ENCODE measurements around the gene PAQR8.
A peak's percentile ranks its signal among the peaks of the same experiment; 100 is the strongest.
"Not testable (repeated sequence)": the region's sequence is repeated elsewhere in the genome, so short reads cannot be mapped to it uniquely, and the experiment has no call there.

The PAQR8 gene

DNA sequence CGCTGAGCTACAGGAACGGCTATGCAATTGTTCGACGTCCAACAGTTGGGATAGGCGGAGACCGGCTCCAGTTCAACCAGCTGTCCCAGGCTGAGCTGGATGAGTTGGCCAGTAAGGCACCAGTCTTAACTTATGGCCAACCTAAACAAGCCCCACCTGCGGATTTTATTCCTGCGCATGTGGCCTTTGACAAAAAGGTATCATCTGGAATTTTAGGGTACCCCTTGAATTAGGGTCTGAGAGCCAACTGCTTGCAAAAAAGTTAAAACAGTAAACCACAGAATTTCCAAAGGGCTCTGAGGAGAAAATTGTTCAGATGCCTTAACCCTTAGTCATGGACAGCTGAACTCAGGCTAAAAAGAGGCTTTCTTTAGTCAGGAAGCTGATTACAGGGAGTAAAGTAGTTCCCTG is 62.0 kb downstream of the PAQR8 start:
- Mint-ChIP-seq H3K27ac (no peak overlapping the region), H3K4me3 (no peak overlapping the region), H3K36me3 (no peaks in the 10 kb centered on the region), H3K9me3 (no peaks in the 10 kb centered on the region), H3K4me1 (no peaks in the 10 kb centered on the region)
- DNase-seq (ENCODE audit: low spot score in 2 of 2) (no peak), ATAC-seq (no peak)

DNA sequence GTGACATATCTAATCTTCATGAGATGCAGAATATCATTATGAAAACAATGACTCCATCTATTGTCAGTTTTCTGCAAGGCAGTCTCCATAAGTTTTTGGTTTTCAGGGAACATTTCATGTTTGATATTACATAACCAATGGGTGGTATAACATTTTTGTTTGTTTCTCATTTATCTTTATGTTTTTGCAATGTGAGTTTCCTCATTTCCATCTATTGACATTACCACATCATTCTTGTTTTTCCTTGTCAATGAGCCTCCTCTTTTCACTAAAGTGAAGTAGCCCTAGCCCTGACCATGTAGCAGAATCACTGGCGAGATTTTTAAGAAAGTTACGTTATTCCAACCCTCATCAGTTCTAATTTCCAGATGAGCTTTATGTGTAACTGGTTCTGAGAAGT is 62.6 kb downstream of the PAQR8 start:
- H3K36me3 Mint-ChIP-seq, result no peaks in the 10 kb centered on the region
- H3K9me3 Mint-ChIP-seq, result no peaks in the 10 kb centered on the region
- ATAC-seq (no peak), DNase-seq (ENCODE audit: low spot score in 2 of 2) (no peak)
- no peak overlapping the region for H3K27ac Mint-ChIP-seq
- H3K4me1 Mint-ChIP-seq, result no peaks in the 10 kb centered on the region
- no peak overlapping the region for H3K4me3 Mint-ChIP-seq

DNA sequence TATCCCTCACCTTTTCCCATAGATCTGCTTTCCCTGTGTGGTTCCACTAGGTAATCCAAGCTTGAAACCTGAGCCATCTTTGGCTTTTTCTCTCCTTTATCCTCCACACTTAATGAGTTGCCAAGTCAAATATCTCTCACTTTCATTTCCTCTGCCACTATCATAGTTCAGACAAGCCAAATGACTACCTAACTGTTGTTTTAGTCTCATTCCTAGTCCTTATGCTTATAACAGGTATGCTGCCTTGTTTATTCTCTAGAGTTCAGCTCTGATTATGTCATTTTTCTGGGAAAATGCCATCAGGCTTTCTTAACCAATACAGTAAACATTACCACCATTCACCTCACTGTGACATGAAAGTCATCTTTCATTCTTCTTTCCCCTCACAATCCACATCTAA is 64.7 kb downstream of the PAQR8 start:
- no peak for DNase-seq (ENCODE audit: low spot score in 2 of 2)
- Mint-ChIP-seq H3K27ac (no peak overlapping the region), H3K36me3 (no peaks in the 10 kb centered on the region), H3K9me3 (no peaks in the 10 kb centered on the region), H3K4me1 (no peaks in the 10 kb centered on the region), H3K4me3 (no peak overlapping the region)
- no peak for ATAC-seq

DNA sequence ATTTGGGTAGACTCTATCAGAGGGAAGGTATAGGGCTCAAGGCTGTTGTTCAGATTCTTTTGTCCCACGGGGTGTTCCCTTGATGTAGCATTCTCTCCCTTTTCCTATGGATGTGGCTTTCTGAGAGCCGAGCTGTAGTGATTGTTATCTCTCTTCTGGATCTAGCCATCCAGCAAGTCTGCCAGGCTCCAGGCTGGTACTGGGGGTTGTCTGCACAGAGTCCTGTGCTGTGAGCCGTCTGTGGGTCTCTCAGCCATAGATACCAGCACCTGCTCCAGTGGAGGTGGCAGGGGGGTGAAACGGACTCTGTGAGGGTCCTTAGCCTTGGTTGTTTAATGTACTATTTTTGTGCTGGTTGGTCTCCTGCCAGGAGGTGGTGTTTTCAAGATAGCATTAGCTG is 71.3 kb downstream of the PAQR8 start:
- peak overlapping the region; percentile 3 for H3K27ac Mint-ChIP-seq
- DNase-seq (ENCODE audit: low spot score in 2 of 2); H3K36me3 Mint-ChIP-seq; ATAC-seq; H3K4me3 Mint-ChIP-seq; H3K4me1 Mint-ChIP-seq; H3K9me3 Mint-ChIP-seq: not testable (repeated sequence)

DNA sequence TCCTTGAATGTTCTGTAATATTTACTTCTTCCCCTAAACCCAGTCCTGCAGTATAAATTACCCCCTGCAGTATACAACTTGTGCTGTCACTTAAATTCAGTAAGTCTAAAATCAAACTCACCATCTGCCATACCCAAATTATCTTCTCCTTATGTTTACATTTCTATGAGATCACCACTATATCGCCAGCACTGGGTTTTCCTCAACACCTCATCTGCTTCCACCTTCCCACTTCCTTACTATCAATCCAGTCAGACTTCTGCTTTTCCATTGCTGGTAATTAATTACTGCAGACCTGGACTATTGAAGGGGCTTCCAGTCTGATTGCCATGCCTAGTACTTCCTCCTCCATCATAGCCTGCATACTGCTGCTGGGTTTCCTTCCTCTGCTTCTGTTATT is 73.4 kb downstream of the PAQR8 start:
- Mint-ChIP-seq H3K9me3 (no peaks in the 10 kb centered on the region), H3K36me3 (no peaks in the 10 kb centered on the region), H3K4me3 (no peak overlapping the region), H3K4me1 (no peaks in the 10 kb centered on the region), H3K27ac (no peak overlapping the region)
- DNase-seq (ENCODE audit: low spot score in 2 of 2) (no peak), ATAC-seq (no peak)

DNA sequence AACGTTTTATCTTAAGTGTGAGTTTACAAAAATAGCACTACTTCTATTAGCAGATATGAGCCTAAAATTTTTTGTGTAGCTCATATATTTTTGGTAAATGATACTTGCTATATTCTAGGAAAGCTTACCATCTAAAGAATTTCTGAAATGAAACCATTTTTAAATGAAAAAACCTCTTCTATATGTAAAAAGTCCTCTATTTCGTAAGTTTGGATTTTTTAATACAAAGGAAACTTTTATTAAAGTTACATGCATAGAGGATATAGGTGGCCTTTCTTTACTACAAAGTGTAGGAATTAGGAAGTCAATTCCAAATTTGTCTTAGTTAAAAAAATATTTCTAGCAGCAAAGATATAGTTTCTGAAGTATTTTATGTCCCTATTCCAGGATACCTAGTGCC is 77.0 kb downstream of the PAQR8 start:
- Mint-ChIP-seq H3K9me3 (no peaks in the 10 kb centered on the region), H3K4me1 (no peaks in the 10 kb centered on the region), H3K36me3 (no peaks in the 10 kb centered on the region), H3K4me3 (no peak overlapping the region), H3K27ac (no peak overlapping the region)
- DNase-seq (ENCODE audit: low spot score in 2 of 2) (no peak), ATAC-seq (no peak)

DNA sequence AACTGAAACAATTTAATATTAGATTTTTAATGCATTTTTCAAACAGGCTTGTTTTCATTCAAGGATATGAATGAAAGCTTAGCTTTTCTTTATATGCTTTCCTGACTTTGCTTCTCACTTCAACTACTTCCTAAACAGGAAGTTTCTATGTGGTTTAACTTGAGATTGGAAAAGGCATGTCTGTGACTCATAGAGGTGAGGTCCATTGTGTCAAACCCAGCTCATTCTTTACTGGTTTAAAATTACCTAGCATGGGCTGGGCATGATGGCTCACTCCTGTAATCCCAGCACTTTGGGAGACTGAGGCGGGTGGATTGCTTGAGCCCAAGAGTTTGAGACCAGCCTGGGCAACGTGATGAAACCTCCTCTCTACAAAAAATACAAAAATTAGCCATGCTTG is 92.6 kb downstream of the PAQR8 start:
- Mint-ChIP-seq H3K27ac (no peak overlapping the region), H3K4me3 (no peak overlapping the region), H3K9me3 (peaks cover 11% of the 10 kb centered on the region), H3K36me3 (no peaks in the 10 kb centered on the region), H3K4me1 (no peaks in the 10 kb centered on the region)
- DNase-seq (ENCODE audit: low spot score in 2 of 2), result no peak
- ATAC-seq, result no peak

DNA sequence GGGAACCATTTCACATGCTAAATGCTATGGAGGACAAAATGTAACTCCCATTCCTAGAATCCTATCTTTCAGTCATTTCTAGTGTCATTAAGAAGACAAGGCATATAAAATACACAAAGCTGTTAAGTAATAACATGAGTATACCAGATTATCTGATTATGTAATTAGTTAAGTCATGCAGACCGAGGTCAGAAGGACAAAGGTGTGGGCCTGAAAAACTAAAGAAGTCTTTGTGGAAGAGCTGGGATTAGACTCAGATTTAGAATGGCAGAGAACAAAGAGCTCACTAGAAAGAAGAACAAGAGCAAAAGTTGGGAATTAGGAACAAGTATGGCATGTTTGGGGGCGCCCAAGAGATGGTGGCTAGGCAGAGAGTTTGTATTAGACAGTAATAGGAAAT is 95.1 kb downstream of the PAQR8 start:
- no peaks in the 10 kb centered on the region for H3K4me1 Mint-ChIP-seq
- no peak for DNase-seq (ENCODE audit: low spot score in 2 of 2)
- no peak overlapping the region for H3K4me3 Mint-ChIP-seq
- H3K36me3 Mint-ChIP-seq, result no peaks in the 10 kb centered on the region
- H3K27ac Mint-ChIP-seq, result no peak overlapping the region
- H3K9me3 Mint-ChIP-seq, result no peaks in the 10 kb centered on the region
- no peak for ATAC-seq

All from stimulated activated effector memory CD8-positive, alpha-beta T cell treated with anti-CD3 and anti-CD28 coated beads, Interleukin-12 subunit alpha, Interleukin-12 subunit beta, amount 100 ng/mL, for 72 hours (primary cell).